SH-SY5Y (cell line): ENCODE data around the gene MUC15.

Experiments
- GATA2 ChIP-seq: IDR thresholded peaks from 2 replicates; pipeline ENCODE4 v1.6.1; 2011; ENCODE audit warnings: mild to moderate bottlenecking, low read depth, low read length
- GATA3 ChIP-seq: IDR thresholded peaks from 2 replicates; pipeline ENCODE4 v1.6.1; 2011; ENCODE audit warnings: low read depth, mild to moderate bottlenecking, low read length, moderate library complexity

MUC15 gene

DNA sequence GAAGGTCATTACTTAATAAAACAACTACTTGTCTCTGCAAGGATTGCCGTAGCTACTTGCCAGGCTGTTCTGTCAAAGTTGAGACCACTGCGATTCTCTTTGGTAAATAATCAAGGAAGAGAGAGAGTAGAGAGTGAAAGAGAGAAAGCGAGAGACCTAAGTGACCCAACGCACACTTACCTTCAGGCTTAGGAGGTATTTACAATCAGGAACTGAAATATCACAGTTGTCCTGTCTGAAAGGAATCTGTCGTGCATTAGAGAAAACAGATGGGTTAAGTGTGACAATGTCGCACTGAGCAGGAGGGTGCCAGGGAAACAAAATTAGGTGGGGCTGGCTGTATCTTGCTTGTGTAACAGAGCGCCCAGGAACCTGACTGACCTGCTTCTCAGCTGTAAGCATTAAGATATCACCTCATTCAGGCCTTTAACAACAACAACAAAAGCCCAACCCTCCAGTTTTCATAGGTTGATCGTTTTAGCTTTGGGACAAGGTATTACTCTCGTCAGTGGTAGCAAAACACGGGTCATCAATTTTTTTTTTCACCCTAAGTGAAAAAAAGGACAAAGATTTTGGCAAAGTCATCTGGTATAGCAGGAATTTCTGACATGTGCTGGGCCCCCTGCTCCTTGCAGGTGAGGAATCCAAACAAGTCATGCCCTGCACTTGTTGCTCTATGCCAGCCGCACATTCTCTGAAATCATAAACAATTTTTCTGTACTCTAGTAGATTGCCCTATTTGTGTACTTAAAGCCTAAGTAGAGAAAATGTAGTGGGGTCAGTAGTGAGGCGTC, at the start of gene MUC15:
Gene MUC15 (minus strand): TSS at position 403 of the 794 bp plus-strand sequence. CDS start 5,169 bp downstream, outside the sequence.
- TF ChIP-seq GATA3 (no peak), GATA2 (no peak)

DNA sequence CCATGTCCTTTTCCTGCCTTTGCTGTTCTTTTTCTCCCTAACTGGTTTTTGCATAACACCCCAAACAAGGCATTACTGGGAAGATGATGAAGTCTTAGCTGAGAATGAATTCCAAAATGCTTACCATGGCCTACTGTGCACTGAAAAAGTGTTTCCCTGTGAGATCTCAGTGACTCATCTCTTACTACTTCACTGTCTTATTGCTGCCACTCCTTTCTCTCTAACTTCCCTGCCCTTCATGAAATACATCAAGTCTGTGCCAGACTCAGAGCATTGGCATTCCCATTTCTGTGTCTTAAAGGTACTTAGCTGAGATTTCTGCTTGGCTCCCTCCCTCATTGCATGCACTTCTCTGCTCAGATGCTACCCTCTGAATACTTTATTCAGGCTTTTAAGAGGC, 49.1 kb upstream of the MUC15 start:
- TF ChIP-seq GATA3 (no peak), GATA2 (no peak)

- TF ChIP-seq GATA3 (no peak), GATA2 (no peak)
Measured at GRCh38 chr11:26620282-26621045, 48.4 kb upstream of the MUC15 start.

DNA sequence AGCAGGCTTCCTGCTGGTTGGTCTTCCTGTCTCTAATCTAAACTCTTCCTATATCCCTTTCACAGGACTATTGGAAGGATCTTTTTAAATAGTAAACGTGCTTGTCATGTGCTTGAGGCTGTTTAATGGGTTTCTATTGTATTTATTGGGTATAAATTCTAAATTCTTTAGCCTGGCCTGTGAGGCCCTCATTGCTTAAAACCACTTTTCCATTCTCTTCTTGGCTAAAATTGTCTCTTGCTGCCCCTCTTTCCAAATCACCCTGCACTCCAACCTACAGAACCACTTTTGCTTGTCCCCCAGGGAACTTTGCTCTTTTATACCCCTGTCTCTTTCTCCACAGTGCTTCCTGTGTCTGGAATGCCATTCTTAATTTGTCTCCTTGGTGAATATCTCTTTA, 46.4 kb upstream of the MUC15 start:
- TF ChIP-seq GATA3 (no peak), GATA2 (no peak)

DNA sequence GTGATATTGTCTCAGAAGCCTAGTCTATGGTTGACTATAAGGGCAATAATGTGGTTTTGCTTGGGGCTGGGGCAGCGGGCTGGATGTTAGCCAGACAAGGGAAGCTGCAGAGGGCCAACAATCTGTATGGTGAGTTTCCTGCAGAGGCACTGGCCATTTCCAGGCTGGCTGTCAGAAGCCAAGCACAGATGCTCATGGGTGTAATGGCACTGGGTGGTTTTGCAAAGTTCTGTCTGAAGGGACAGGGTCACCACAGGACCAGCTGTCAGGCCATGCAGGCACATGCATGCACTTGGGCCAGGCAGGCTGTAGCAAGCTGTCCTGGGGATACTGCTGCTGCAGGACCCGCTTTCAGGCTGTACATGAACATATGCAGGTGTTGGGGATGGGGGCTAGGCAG, 41.7 kb upstream of the MUC15 start:
- TF ChIP-seq GATA2: no peak
- TF ChIP-seq GATA3: no peak

- TF ChIP-seq GATA2 (no peak), GATA3 (no peak)
Measured at GRCh38 chr11:26608507-26609146, 36.6 kb upstream of the MUC15 start.

- no peak for TF ChIP-seq GATA2
- TF ChIP-seq GATA3: no peak
Measured at GRCh38 chr11:26607725-26608506, 35.9 kb upstream of the MUC15 start.

DNA sequence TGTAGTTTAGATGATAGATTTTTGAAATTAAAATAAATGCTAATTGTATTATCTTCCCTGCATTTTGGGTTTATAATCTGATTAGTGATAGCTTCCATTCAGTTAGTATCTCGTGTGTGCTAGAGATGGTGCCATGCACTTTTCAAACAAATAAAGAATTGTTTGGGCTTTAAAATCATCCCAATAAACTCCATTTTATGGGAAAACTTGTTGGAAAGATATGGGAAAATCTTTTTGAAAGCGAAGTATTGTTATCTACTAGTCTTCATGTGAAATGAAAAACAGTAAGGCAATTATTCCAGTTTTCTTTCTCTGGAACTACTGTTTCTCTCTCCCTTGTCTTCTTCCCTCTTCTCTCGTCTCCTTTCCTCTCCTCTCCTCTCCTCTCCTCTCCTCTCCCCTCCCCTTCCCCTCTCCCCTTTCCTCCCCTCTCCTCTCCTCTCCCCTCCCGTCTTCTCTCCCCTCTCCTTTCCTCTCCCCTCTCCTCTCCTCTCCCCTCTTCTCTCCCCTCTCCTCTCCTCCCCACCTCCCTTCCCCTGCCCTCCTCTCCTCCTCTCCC, 27.9 kb upstream of the MUC15 start:
- TF ChIP-seq GATA2 (no peak), GATA3 (no peak)

DNA sequence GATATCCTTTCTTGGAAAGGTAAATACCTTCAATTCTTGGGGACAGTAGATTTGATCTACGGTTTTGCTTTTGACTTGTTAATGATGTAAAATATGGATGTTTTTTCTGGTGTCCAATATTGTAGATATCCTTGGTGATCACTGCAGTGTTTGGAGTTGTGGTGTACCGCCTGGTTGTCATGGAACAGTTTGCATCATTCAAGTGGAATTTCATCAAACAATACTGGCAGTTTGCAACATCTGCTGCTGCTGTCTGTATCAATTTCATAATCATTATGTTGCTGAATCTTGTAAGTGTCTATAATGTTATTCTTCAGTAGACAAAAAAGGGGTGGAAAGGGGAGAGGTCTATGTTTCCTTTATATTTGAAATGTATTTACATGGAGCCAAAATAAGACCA, 27.4 kb upstream of the MUC15 start:
- no peak for TF ChIP-seq GATA2
- no peak for TF ChIP-seq GATA3

DNA sequence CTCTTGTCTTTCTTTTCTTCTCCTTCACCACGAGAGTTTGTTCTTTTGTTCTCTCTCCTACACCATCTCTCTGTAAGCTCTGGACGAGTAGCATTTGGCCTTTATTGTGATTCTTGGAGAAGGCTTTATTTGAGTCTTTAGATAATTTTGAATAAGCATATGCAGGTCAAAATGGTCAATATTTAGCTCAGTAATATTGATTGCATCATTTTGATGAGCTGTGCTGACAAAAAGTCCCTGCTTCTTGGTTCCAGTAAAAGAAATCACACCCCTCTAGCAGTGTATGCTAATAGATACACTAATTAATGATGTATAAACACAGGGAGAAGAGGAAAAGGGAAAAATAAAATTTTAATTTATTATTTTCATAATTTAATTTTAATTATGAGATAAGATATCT, 25.8 kb upstream of the MUC15 start:
- no peak for TF ChIP-seq GATA3
- no peak for TF ChIP-seq GATA2

- TF ChIP-seq GATA3: no peak
- no peak for TF ChIP-seq GATA2
Measured at GRCh38 chr11:26593691-26594090, 21.6 kb upstream of the MUC15 start.

GRCh38 chr11:26587073-26587472, 15.0 kb upstream of the MUC15 start:
- TF ChIP-seq GATA3 (no peak), GATA2 (no peak)

DNA sequence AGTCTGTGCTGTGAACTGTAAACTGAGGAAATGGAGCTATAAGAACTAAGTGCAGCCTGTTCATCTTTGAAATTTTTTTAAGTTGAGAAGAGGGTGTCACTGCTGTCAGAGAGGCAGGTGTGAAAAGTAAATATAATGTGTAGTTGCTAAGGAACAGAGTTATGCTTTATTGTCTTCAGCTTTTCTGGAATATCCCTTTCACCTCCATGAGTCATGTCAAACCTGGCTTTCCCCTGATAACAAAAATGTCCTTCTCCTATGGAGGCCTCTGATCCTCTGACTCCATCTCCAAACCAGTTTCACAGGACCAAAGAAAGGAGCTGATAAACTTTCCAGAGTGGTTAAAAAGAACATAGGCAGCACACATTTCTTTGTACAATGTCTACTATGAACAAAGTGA, 12.8 kb upstream of the MUC15 start:
- TF ChIP-seq GATA3: no peak
- TF ChIP-seq GATA2: no peak
